Measurements from ENCODE around the gene PLIN3. TPM values are rescaled to one million over a fixed set of nuclear protein-coding genes. Genes with fewer than 3 reads are reported as not detected.
"Not testable (repeated sequence)": the region's sequence is repeated elsewhere in the genome, so short reads cannot be mapped to it uniquely, and the experiment has no call there.

The PLIN3 gene
- polyA plus RNA-seq, 1 donor (not counting 4 experiments of a cell fraction or from before 2014, with no cell fraction given): 70.7 TPM

- no peak for TF ChIP-seq EZH2 (IDR thresholded peaks at IDR 0.05; ENCODE audit: low read length)
- TF ChIP-seq, protein P1, sequence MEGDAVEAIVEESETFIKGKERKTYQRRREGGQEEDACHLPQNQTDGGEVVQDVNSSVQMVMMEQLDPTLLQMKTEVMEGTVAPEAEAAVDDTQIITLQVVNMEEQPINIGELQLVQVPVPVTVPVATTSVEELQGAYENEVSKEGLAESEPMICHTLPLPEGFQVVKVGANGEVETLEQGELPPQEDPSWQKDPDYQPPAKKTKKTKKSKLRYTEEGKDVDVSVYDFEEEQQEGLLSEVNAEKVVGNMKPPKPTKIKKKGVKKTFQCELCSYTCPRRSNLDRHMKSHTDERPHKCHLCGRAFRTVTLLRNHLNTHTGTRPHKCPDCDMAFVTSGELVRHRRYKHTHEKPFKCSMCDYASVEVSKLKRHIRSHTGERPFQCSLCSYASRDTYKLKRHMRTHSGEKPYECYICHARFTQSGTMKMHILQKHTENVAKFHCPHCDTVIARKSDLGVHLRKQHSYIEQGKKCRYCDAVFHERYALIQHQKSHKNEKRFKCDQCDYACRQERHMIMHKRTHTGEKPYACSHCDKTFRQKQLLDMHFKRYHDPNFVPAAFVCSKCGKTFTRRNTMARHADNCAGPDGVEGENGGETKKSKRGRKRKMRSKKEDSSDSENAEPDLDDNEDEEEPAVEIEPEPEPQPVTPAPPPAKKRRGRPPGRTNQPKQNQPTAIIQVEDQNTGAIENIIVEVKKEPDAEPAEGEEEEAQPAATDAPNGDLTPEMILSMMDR (optimal IDR thresholded peaks at IDR 0.05 in 1 of 3, IDR thresholded peaks at IDR 0.05 in 1 of 3, conservative IDR thresholded peaks at IDR 0.05 in 1 of 3; ENCODE audit: extremely low read depth in 1 of 3, insufficient read depth in 2 of 3, low read length in 3 of 3): no peak
- Histone ChIP-seq H3K4me3 (ENCODE audit: control insufficient read depth in 2 of 3, extremely low read depth in 1 of 3, insufficient read depth in 2 of 3, low read depth in 1 of 3, low read length in 3 of 3) (no peak overlapping the region), H3K9me1 (ENCODE audit: control insufficient read depth, extremely low read depth, insufficient read depth, low read length) (no peaks in the 10 kb centered on the region), H3K4me1 (ENCODE audit: control insufficient read depth, extremely low read depth, insufficient read depth, low read length) (peaks cover 4% of the 10 kb centered on the region), H4K20me1 (ENCODE audit: control insufficient read depth, extremely low read depth, insufficient read depth, low read length) (no peaks in the 10 kb centered on the region), H3K36me3 (ENCODE audit: control insufficient read depth in 2 of 2, extremely low read depth in 1 of 2, insufficient read depth in 2 of 2, low read length in 2 of 2) (no peaks in the 10 kb centered on the region), H3K27me3 (ENCODE audit: control insufficient read depth, extremely low read depth, insufficient read depth, low read length) (no peaks in the 10 kb centered on the region), H3K79me2 (ENCODE audit: control insufficient read depth, insufficient read depth, low read length) (no peaks in the 10 kb centered on the region), H3K4me2 (ENCODE audit: control insufficient read depth, extremely low read depth, insufficient read depth, low read depth, low read length) (no peak overlapping the region), H3K9me3 (ENCODE audit: control insufficient read depth, low read depth, low read length) (no peaks in the 10 kb centered on the region), H2AFZ (ENCODE audit: control insufficient read depth, low read length) (no peak overlapping the region), H3K9ac (ENCODE audit: control insufficient read depth, extremely low read depth, insufficient read depth, low read length) (no peak overlapping the region), H3K27ac (ENCODE audit: control insufficient read depth, insufficient read depth, low read length) (no peak overlapping the region)
- dilution Hi-C loops (cut with MboI; ENCODE audit: extremely low pct_ligation_motif_present, low sequenced_read_pairs): no loop called here
- DNase-seq (ENCODE audit: low read depth, low spot score) (no peak), FAIRE-seq (no peak)
Observed at GRCh38 chr19:4897146-4897545, 29.7 kb upstream of the PLIN3 start.

GRCh38 chr19:4896372-4896771 is 28.9 kb upstream of the PLIN3 start:
- Histone ChIP-seq H3K9me1 (ENCODE audit: control insufficient read depth, extremely low read depth, insufficient read depth, low read length) (no peaks in the 10 kb centered on the region), H3K36me3 (ENCODE audit: control insufficient read depth in 2 of 2, extremely low read depth in 1 of 2, insufficient read depth in 2 of 2, low read length in 2 of 2) (no peaks in the 10 kb centered on the region), H3K79me2 (ENCODE audit: control insufficient read depth, insufficient read depth, low read length) (no peaks in the 10 kb centered on the region), H3K9me3 (ENCODE audit: control insufficient read depth, low read depth, low read length) (no peaks in the 10 kb centered on the region), H3K4me3 (ENCODE audit: control insufficient read depth in 2 of 3, extremely low read depth in 1 of 3, insufficient read depth in 2 of 3, low read depth in 1 of 3, low read length in 3 of 3) (no peak overlapping the region), H3K4me1 (ENCODE audit: control insufficient read depth, extremely low read depth, insufficient read depth, low read length) (peaks cover 4% of the 10 kb centered on the region), H4K20me1 (ENCODE audit: control insufficient read depth, extremely low read depth, insufficient read depth, low read length) (no peaks in the 10 kb centered on the region), H3K9ac (ENCODE audit: control insufficient read depth, extremely low read depth, insufficient read depth, low read length) (no peak overlapping the region), H3K27ac (ENCODE audit: control insufficient read depth, insufficient read depth, low read length) (no peak overlapping the region), H3K4me2 (ENCODE audit: control insufficient read depth, extremely low read depth, insufficient read depth, low read depth, low read length) (no peak overlapping the region), H2AFZ (ENCODE audit: control insufficient read depth, low read length) (no peak overlapping the region), H3K27me3 (ENCODE audit: control insufficient read depth, extremely low read depth, insufficient read depth, low read length) (no peaks in the 10 kb centered on the region)
- DNase-seq (ENCODE audit: low read depth, low spot score) (no peak), FAIRE-seq (no peak)
- dilution Hi-C loops (cut with MboI; ENCODE audit: extremely low pct_ligation_motif_present, low sequenced_read_pairs): no loop called here
- TF ChIP-seq, protein P1 (optimal IDR thresholded peaks at IDR 0.05 in 1 of 3, IDR thresholded peaks at IDR 0.05 in 1 of 3, conservative IDR thresholded peaks at IDR 0.05 in 1 of 3; ENCODE audit: extremely low read depth in 1 of 3, insufficient read depth in 2 of 3, low read length in 3 of 3): no peak
- no peak for TF ChIP-seq EZH2 (IDR thresholded peaks at IDR 0.05; ENCODE audit: low read length)

DNA sequence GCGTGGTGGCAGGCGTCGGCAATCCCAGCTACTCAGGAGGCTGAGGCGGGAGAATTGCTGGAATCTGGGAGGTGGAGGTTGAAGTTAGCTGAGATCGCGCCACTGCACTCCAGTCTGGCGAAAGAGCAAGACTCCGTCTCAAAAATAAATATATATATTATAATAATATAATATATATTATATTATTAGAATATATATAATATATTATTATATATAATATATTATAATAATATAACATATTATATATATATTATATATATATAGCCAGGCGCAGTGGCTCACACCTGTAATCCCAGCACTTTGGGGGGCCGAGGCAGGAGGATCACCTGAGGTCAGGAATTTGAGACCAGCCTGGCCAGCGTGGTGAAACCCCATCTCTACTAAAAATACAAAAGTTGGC is 25.5 kb upstream of the PLIN3 start:
- not testable (repeated sequence) for H3K27ac ChIP-seq (ENCODE audit: control insufficient read depth, insufficient read depth, low read length); DNase-seq (ENCODE audit: low read depth, low spot score); FAIRE-seq

More for the DNA sequence above, 25.5 kb upstream of the PLIN3 start:
- H3K36me3 ChIP-seq (ENCODE audit: control insufficient read depth in 2 of 2, extremely low read depth in 1 of 2, insufficient read depth in 2 of 2, low read length in 2 of 2); dilution Hi-C loops (cut with MboI; ENCODE audit: extremely low pct_ligation_motif_present, low sequenced_read_pairs); H3K9me3 ChIP-seq (ENCODE audit: control insufficient read depth, low read depth, low read length); H3K9me1 ChIP-seq (ENCODE audit: control insufficient read depth, extremely low read depth, insufficient read depth, low read length); H3K27me3 ChIP-seq (ENCODE audit: control insufficient read depth, extremely low read depth, insufficient read depth, low read length); H3K9ac ChIP-seq (ENCODE audit: control insufficient read depth, extremely low read depth, insufficient read depth, low read length); H3K4me3 ChIP-seq (ENCODE audit: control insufficient read depth in 2 of 3, extremely low read depth in 1 of 3, insufficient read depth in 2 of 3, low read depth in 1 of 3, low read length in 3 of 3); H3K79me2 ChIP-seq (ENCODE audit: control insufficient read depth, insufficient read depth, low read length); H2AFZ ChIP-seq (ENCODE audit: control insufficient read depth, low read length); H4K20me1 ChIP-seq (ENCODE audit: control insufficient read depth, extremely low read depth, insufficient read depth, low read length); H3K4me2 ChIP-seq (ENCODE audit: control insufficient read depth, extremely low read depth, insufficient read depth, low read depth, low read length): not testable (repeated sequence)
- peaks cover 11% of the 10 kb centered on the region for H3K4me1 ChIP-seq (ENCODE audit: control insufficient read depth, extremely low read depth, insufficient read depth, low read length)

Measured in keratinocyte (primary cell).